OCI-LY7 (cell line): ENCODE measurements around the gene STRBP. TPM values are rescaled to one million over a fixed set of nuclear protein-coding genes. Genes with fewer than 3 reads are reported as not detected.
A peak's percentile ranks its signal among the peaks of the same experiment; 100 is the strongest.

Source experiments
- BruUV-seq: library from RNA; stranded (reverse); fragments of 400-500 nt; replicated peaks from 2 replicates; lab custom pipeline; 2021; lab: Mats Ljungman, UMichigan
- CTCF ChIA-PET: fragments of 300-600 bp; sonication (Branson Sonifier 250); formaldehyde crosslinking; loops from one replicate; lab custom pipeline; 2022; ENCODE audit warnings: antibody characterized with exemption; ENCODE audit not compliant: unreplicated experiment; lab: Charles Lee
- POLR2A ChIA-PET: fragments of 300-600 bp; sonication (Branson Sonifier 250); formaldehyde crosslinking; loops from one replicate; lab custom pipeline; 2022; ENCODE audit warnings: antibody characterized with exemption; lab: Charles Lee
- DNase-seq: peaks from one replicate; pipeline ENCODE4 v3.0.0-alpha.2; 2015; ENCODE audit warnings: low spot score
- H2AFZ ChIP-seq: fragments of 200-600 bp; sonication (generic), shearing (Covaris generic); 2 replicates; pipeline ENCODE4 v1.6.1; 2014; ENCODE audit warnings: mild to moderate bottlenecking, antibody characterized with exemption, low read length, moderate library complexity
- H3K27ac ChIP-seq: fragments of 200-600 bp; sonication (generic); 2 replicates; pipeline ENCODE4 v1.5.1; 2014; ENCODE audit warnings: mixed run types, low read depth, mild to moderate bottlenecking, moderate library complexity, low read length, inconsistent platforms; ENCODE audit not compliant: poor library complexity, severe bottlenecking
- H3K36me3 ChIP-seq: fragments of 200-600 bp; sonication (generic); 2 replicates; pipeline ENCODE4 v1.6.1; 2014; ENCODE audit warnings: mild to moderate bottlenecking, antibody characterized with exemption, low read length, moderate library complexity, mixed read lengths; ENCODE audit not compliant: insufficient read depth
- H3K4me1 ChIP-seq: fragments of 200-600 bp; sonication (generic); 2 replicates; pipeline ENCODE4 v1.5.1; 2014; ENCODE audit warnings: mild to moderate bottlenecking, low read length; ENCODE audit not compliant: insufficient read depth, poor library complexity, severe bottlenecking
- H3K4me2 ChIP-seq: fragments of 200-600 bp; sonication (generic); 2 replicates; pipeline ENCODE4 v1.6.1; 2014; ENCODE audit warnings: mild to moderate bottlenecking, low read length
- H3K4me3 ChIP-seq: fragments of 200-600 bp; sonication (generic); 2 replicates; pipeline ENCODE4 v1.5.1; 2014; ENCODE audit warnings: mild to moderate bottlenecking, low read depth, low read length; ENCODE audit not compliant: poor library complexity, severe bottlenecking
- H3K79me2 ChIP-seq: fragments of 200-600 bp; sonication (generic); 2 replicates; pipeline ENCODE4 v1.6.1; 2016; ENCODE audit warnings: low read depth, mild to moderate bottlenecking, low read length, moderate library complexity, mixed read lengths; ENCODE audit not compliant: insufficient read depth
- H3K9me2 ChIP-seq: fragments of 200-600 bp; sonication (generic); 2 replicates; pipeline ENCODE4 v1.6.1; 2016; ENCODE audit warnings: mild to moderate bottlenecking, low read length, mixed read lengths; ENCODE audit not compliant: insufficient read depth
- H3K9me3 ChIP-seq: fragments of 200-600 bp; sonication (generic); 2 replicates; pipeline ENCODE4 v1.6.1; 2014; ENCODE audit warnings: mild to moderate bottlenecking, mixed run types, low read length, mixed read lengths
- H4K20me1 ChIP-seq: fragments of 200-600 bp; sonication (generic); 2 replicates; pipeline ENCODE4 v1.6.1; 2014; ENCODE audit warnings: mild to moderate bottlenecking, antibody characterized with exemption, low read length, moderate library complexity, mixed read lengths; ENCODE audit not compliant: insufficient read depth
- CTCF ChIP-seq: fragments of 200-600 bp; sonication (generic); conservative IDR thresholded peaks from 2 replicates; pipeline ENCODE4 v1.5.1; 2014; ENCODE audit warnings: mild to moderate bottlenecking, antibody characterized with exemption, low read length, moderate library complexity, mixed read lengths
- EZH2phosphoT487 ChIP-seq: fragments of 200-600 bp; sonication (generic); IDR thresholded peaks from 2 replicates; pipeline ENCODE4 v1.6.1; 2018; ENCODE audit warnings: low read depth, borderline replicate concordance, mild to moderate bottlenecking, mixed run types, antibody characterized with exemption, low read length, moderate library complexity, mixed read lengths
- intact Hi-C: fragments of 100-400 bp; cut with micrococcal nuclease; formaldehyde crosslinking; loops from one replicate; pipeline ENCODE4 v1.10.0; 2022; ENCODE audit not compliant: unreplicated experiment
- total RNA-seq, 2 experiments: library from RNA; depleted of rRNA in 1 of 2; stranded (reverse); fragments of >200 nt in 1 of 2; shearing (Covaris generic) in 1 of 2; gene quantifications; 2 replicates each; pipeline ENCODE4 v1.2.3, GENCODE V29; 2014 to 2022

STRBP gene
- total RNA-seq, 2 experiments from 2014 or later: 82.8 to 179 TPM

GRCh38 chr9:123268199-123268464, 254 bp downstream of the STRBP start:
- CTCF ChIA-PET: interaction anchor here (1.4 kb wide), 1 partner anchor 77 kb away, joined by 3 read pairs; no protein-coding TSS in a partner anchor
- POLR2A ChIA-PET: no interaction called here
- no peak for DNase-seq
- intact Hi-C loops: loop anchor here (1.0 to 2.0 kb wide), 3 partner anchors 33 to 93 kb away; no protein-coding TSS in a partner anchor
- Histone ChIP-seq H3K9me3 (no peaks in the 10 kb centered on the region), H3K79me2 (peaks cover 49% of the 10 kb centered on the region), H3K9me2 (no peaks in the 10 kb centered on the region), H3K4me3 (peak overlapping the region; percentile 98), H3K27ac (peak overlapping the region; percentile 33), H4K20me1 (peaks cover 26% of the 10 kb centered on the region; the same call in 1 of the 2 replicates), H2AFZ (peak overlapping the region; percentile 53), H3K4me2 (peak overlapping the region; percentile 78), H3K36me3 (no peaks in the 10 kb centered on the region), H3K4me1 (peaks cover 54% of the 10 kb centered on the region)
- TF ChIP-seq CTCF (no peak), EZH2phosphoT487 (no peak)
- BruUV-seq: no TSS peak

- peak overlapping the region; percentile 98 for H3K4me3 ChIP-seq
- H3K79me2 ChIP-seq: peaks cover 54% of the 10 kb centered on the region
- H3K9me3 ChIP-seq: no peaks in the 10 kb centered on the region
- CTCF ChIA-PET: no interaction called here
- no peak for TF ChIP-seq CTCF
- no peak for TF ChIP-seq EZH2phosphoT487
- DNase-seq: peak; percentile 24
- intact Hi-C loops: loop anchor here (1.0 to 2.0 kb wide), 3 partner anchors 33 to 93 kb away; no protein-coding TSS in a partner anchor
- peaks cover 31% of the 10 kb centered on the region for H4K20me1 ChIP-seq
- H3K4me1 ChIP-seq: peaks cover 59% of the 10 kb centered on the region
- H2AFZ ChIP-seq: peak overlapping the region; percentile 53
- no TSS peak for BruUV-seq
- H3K36me3 ChIP-seq: 0 out of 2 replicates have a peak, but pooled peaks cover 3% of the 10 kb centered on the region
- H3K4me2 ChIP-seq: peak overlapping the region; percentile 78
- POLR2A ChIA-PET: no interaction called here
- peak overlapping the region; percentile 33 for H3K27ac ChIP-seq
- H3K9me2 ChIP-seq: no peaks in the 10 kb centered on the region
These were observed 746 bp downstream of the STRBP start for GRCh38 chr9:123267481-123268198.
